Stimulated activated naive B cell treated with anti-CD40 and anti-IgM and Interleukin-4, amounts not matched to agents 10 μg/mL and 1 μg/mL and 100 μg/mL, for 72 hours (primary cell): Measurements from ENCODE around the gene FAT2.
"Not testable (repeated sequence)": the region's sequence is repeated elsewhere in the genome, so short reads cannot be mapped to it uniquely, and the experiment has no call there.

Experiments used
- ATAC-seq, 2 donors: fragments of 150-1000 bp; cut with Tn5 transposase; replicated peaks; 2 replicates each; pipeline ENCODE4 v1.10.0; 2021; ENCODE audit warnings: moderate library complexity in 1 of 2
- DNase-seq: peaks from one replicate; pipeline ENCODE4 v3.0.0; 2021
- H3K27ac Mint-ChIP-seq: one replicate; pipeline ENCODE4 v1.8.0; 2022; ENCODE audit warnings: mild to moderate bottlenecking, mixed read lengths
- H3K27me3 Mint-ChIP-seq, 2 donors: one replicate each; pipeline ENCODE4 v1.8.0; 2022; ENCODE audit warnings: mixed read lengths in 2 of 2
- H3K36me3 Mint-ChIP-seq, 2 donors: one replicate each; pipeline ENCODE4 v1.8.0; 2022; ENCODE audit warnings: mixed read lengths in 2 of 2, mild to moderate bottlenecking in 1 of 2
- H3K4me1 Mint-ChIP-seq, 2 donors: one replicate each; pipeline ENCODE4 v1.8.0; 2022; ENCODE audit warnings: mixed read lengths in 2 of 2, mild to moderate bottlenecking in 1 of 2
- H3K4me3 Mint-ChIP-seq, 2 donors: one replicate each; pipeline ENCODE4 v1.8.0; 2022; ENCODE audit warnings: mild to moderate bottlenecking in 2 of 2, mixed read lengths in 2 of 2, moderate library complexity in 1 of 2
- H3K9me3 Mint-ChIP-seq, 2 donors: one replicate each; pipeline ENCODE4 v1.8.0; 2022; ENCODE audit warnings: mixed read lengths in 2 of 2, mild to moderate bottlenecking in 1 of 2

FAT2 gene

DNA sequence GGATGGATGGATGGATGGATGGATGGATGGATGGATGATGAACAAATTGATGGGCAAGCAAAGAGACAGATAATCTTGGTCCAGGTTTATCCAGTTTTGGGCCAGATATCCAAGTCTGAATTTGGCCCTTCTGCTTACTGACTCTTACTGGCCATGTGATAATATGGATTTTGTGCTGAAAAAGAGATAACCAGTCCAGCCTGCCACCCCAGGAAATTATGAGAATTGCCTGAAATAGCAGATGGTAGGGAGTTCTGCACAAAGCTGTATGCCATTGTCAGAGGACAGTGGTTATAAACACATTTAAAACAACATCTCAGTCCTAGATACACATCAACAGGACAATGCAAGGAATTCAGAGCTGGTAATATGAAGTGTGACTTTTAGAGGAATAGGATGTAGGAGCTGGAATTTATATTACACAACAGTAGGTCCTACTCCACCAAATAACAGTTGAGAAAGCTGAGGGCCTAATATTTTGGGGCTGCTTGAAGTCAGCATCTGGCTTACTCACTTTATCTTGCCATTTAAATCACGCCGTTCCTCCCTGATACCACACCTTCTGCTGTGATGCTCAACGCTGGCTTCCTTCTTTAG lies 9.0 kb upstream of the FAT2 start:
- no peaks in the 10 kb centered on the region for H3K4me1 Mint-ChIP-seq
- no peaks in the 10 kb centered on the region for H3K36me3 Mint-ChIP-seq
- peaks cover 24 to 44% of the 10 kb centered on the region in 2 donors for H3K27me3 Mint-ChIP-seq
- no peak overlapping the region for H3K27ac Mint-ChIP-seq
- no peaks in the 10 kb centered on the region for H3K9me3 Mint-ChIP-seq
- no peak overlapping the region for H3K4me3 Mint-ChIP-seq
- DNase-seq: no peak
- no peak for ATAC-seq

DNA sequence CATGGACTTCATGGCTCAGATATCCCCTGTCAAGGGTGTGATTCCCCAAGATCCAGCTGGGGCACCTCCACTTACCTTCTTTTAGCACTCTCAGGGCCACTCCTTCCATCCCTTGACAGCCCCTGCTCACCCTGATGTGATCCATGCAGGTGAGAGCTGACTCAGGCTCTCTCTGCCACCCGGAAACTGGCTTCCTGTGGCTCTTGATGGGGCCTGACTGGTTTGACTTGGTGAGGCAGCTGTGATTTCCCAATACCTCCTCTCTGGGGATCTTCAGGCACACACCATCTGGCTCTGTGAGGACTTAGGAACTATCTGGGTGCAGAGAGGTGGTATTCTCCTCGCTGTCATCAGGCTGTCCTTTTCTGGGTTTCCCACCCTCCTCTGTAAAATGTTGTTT lies 7.9 kb upstream of the FAT2 start:
- H3K36me3 Mint-ChIP-seq: no peaks in the 10 kb centered on the region
- no peak overlapping the region for H3K27ac Mint-ChIP-seq
- ATAC-seq (no peak), DNase-seq (no peak)
- no peaks in the 10 kb centered on the region for H3K9me3 Mint-ChIP-seq
- H3K4me3 Mint-ChIP-seq: no peak overlapping the region
- peaks cover 18 to 34% of the 10 kb centered on the region in 2 donors for H3K27me3 Mint-ChIP-seq
- H3K4me1 Mint-ChIP-seq: no peaks in the 10 kb centered on the region

DNA sequence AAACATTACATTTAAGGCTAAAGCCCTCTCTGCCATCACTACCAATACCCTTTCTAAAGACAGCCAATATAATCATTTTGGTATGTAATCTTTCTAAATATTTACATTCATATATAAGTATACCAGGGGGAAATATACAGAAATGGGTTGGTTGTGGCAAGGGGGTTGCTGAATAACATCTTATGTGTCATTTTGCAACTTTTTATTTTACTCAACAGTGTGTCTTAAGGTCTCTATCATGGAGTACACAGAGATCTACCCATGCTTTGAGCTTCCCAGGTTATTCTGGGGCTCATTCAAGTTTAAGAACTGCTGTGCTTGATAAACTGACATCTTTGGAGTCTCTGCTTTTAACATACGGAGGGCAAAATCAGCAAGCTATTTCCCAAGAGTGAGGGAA lies 7.4 kb upstream of the FAT2 start:
- H3K27ac Mint-ChIP-seq: no peak overlapping the region
- H3K4me1 Mint-ChIP-seq: no peaks in the 10 kb centered on the region
- no peak for ATAC-seq
- H3K9me3 Mint-ChIP-seq: no peaks in the 10 kb centered on the region
- H3K27me3 Mint-ChIP-seq: peaks cover 14 to 29% of the 10 kb centered on the region in 2 donors
- no peak overlapping the region for H3K4me3 Mint-ChIP-seq
- H3K36me3 Mint-ChIP-seq: no peaks in the 10 kb centered on the region
- no peak for DNase-seq

DNA sequence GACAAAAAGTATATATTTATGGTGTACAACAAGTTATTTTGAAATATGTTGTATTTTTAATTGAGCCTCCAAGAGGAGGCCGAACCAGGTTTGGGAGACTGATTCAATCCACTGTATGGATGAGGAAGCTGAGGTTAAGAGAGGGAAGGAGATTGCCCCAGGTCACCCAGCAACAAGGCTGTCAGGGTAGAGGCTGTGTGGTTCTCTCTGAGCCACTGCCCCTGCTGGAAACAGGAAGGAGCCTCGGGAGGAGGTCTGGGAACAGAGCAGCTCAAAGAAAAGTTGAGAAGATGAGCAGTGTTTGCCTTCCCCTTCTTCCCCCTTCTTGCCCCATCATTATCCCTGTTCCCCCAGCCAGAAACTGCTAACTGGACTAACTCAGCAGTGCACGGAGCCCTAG lies 6.6 kb upstream of the FAT2 start:
- DNase-seq (no peak), ATAC-seq (no peak)
- Mint-ChIP-seq H3K4me1 (no peaks in the 10 kb centered on the region), H3K27me3 (peaks cover 10 to 23% of the 10 kb centered on the region in 2 donors), H3K36me3 (no peaks in the 10 kb centered on the region), H3K4me3 (no peak overlapping the region), H3K27ac (no peak overlapping the region), H3K9me3 (no peaks in the 10 kb centered on the region)

DNA sequence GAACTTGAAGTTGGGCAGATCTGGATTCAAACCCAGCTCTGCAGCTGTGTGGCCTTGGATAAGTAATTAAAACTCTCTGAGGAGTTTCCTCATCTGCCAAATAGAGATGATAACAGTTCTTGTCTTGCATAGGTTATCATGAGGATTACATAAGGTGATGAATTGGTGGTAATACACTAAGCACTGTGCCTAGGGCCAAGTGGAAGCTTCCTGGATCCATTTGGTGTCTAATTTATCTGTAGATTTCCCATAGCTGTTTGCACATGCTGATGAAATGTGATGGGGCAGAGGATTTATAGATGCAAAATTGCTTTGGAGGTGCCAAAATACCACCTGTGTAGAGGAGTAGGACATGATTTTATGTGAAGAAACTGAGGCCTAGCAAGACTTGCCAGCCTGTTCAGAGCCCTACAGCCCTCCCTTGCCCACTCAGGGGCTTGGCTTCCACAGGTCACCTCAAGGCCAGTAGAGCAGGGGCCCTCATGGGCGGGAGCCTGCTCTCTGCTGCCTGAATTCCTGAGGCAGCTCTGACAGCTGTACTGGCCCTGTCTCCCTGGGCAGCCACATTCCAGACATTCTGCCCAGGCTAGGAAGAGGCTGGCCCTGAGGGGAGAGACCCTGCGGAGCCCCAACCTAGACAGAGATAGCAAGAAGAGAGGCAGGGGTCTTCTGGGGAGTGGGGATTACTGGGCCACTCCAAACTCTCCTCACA lies 5.9 kb upstream of the FAT2 start:
- ATAC-seq (no peak), DNase-seq (no peak)
- Mint-ChIP-seq H3K27ac (no peak overlapping the region), H3K4me1 (no peaks in the 10 kb centered on the region), H3K36me3 (no peaks in the 10 kb centered on the region), H3K9me3 (no peaks in the 10 kb centered on the region), H3K4me3 (no peak overlapping the region), H3K27me3 (peaks cover 10 to 16% of the 10 kb centered on the region in 2 donors)

DNA sequence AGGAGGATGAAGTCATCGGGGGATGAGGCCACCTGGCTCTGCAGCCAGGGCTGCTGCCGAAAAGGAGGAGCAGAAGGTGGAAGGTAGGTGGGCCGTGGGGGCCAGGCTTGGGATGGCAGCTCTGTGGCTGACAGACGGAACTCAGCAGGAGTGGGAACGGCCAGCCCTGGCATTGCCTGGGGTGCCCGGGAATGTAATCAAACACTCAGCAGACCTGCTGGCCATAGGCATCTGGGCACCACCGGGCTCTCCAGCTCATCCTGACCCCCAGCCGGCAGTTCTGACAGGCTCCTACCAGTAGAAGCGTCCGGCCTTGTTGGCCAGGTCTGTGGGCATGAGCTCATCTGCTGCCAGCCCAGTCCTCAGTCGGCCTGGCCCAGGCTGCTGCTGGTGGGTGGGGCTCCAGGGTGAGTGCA lies 4.3 kb upstream of the FAT2 start:
- DNase-seq: no peak
- Mint-ChIP-seq H3K27me3 (peaks cover 10 to 15% of the 10 kb centered on the region in 2 donors), H3K4me3 (no peak overlapping the region), H3K27ac (no peak overlapping the region), H3K9me3 (no peaks in the 10 kb centered on the region), H3K4me1 (peaks cover 5% of the 10 kb centered on the region in 2 donors), H3K36me3 (no peaks in the 10 kb centered on the region)
- ATAC-seq: no peak

DNA sequence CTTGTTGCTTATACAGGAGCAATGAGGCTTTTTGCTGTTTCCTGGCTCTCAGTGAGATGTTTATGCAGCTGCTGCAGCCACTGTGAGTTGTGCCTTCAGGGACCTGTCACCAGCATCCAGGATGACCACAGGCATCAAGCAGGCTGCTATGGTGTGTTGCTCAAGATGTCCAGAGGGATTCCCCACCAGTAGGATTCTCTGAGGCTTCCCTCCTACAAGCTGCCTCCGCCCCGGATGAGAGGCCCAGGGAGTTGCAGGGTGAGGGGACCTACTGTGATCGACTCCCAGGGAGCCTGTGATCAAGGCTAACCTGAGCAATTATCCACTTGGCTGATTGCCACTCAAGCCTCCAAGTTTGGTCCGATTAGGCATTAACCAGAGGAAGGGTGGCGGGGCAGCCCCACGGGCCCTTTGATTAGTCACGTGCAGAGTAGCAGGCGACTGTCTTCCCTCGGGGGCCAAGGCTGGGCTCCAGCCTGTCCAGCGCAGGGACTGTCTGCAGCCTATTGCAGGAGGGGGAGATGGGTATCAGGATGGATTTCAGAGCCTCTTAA lies 1.8 kb upstream of the FAT2 start:
- Mint-ChIP-seq H3K36me3 (no peaks in the 10 kb centered on the region), H3K4me3 (no peak overlapping the region), H3K27ac (no peak overlapping the region), H3K27me3 (peaks cover 0 to 8% of the 10 kb centered on the region in 2 donors), H3K4me1 (peaks cover 9 to 13% of the 10 kb centered on the region in 2 donors), H3K9me3 (no peaks in the 10 kb centered on the region)
- DNase-seq (no peak), ATAC-seq (peak; percentile 48 to 63)

DNA sequence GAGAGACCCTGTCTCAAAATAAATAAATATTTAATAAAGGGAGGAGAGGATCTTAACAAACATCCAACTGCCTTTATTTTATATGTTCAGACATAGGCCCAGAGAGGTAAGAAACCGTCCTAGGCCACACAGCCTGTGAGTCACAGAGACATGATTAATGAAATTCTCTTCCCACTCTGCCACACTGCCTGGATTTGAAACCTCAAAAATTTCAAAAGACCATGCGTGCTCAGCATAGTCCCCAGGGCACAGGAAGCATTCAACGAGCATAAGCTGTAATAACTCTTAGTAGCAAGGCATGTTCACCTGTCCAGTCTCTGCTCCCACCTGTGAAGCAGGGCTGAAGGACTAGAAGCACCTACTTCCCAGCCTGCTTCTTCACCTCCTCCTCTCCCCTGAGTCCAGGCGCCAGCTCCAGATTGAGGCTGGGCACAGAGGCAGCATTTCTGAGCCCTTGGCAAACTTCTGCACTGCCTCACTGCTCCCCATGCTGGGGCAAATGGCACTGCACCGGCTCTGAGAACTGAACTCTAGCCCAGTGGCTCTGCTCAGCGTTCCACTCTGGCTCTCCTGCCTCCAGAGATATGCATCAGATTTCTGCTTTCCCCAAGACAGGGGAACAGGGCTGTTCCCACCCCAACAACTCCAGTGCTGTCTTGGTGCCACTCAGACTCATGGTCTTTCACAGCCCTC lies 1.1 kb downstream of the FAT2 start:
- peaks cover 0 to 6% of the 10 kb centered on the region in 2 donors for H3K27me3 Mint-ChIP-seq
- no peak overlapping the region for H3K4me3 Mint-ChIP-seq
- no peaks in the 10 kb centered on the region for H3K9me3 Mint-ChIP-seq
- no peak overlapping the region for H3K27ac Mint-ChIP-seq
- DNase-seq (no peak), ATAC-seq (no peak)
- H3K4me1 Mint-ChIP-seq: peaks cover 11 to 15% of the 10 kb centered on the region in 2 donors
- H3K36me3 Mint-ChIP-seq: no peaks in the 10 kb centered on the region

DNA sequence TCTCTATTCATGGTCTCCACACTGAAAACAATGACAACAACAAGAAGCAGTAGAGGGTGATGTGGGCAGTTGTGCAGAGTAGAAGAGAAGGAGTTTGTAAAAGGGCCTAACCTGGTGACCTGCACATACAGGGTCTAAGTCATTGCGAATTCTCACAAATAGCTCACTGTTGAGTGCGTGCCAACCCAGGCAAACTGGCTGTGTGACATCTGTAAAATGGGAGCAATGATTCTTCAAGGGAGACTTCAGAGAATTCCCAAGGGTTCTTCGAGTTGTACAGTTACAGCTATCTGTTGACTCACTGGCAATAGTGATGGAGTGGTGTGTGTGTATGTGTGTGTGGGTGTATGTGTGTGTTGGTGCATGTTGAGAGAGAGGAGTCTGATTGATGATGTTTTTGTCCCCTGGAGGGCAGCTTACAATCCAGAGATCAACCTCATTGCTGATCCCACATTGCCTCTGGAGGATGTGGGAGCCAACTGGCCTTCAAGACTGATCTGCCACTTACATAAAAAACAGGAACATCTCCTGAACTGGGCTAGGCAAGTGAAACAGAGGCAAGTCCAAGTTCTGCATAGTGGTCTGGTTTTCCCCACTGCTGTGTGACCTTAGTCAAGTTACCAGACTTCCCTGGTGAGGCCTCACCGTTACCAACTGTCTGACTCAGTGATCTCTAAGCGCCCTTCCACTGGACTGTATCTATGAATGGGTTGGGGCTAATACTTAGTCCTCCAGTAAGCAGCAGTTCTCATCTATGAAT lies 3.2 kb downstream of the FAT2 start:
- DNase-seq: no peak
- no peak overlapping the region for H3K4me3 Mint-ChIP-seq
- no peak overlapping the region for H3K27ac Mint-ChIP-seq
- peak; percentile 59 to 63 for ATAC-seq
- H3K27me3 Mint-ChIP-seq: peaks cover 0 to 4% of the 10 kb centered on the region in 2 donors
- no peaks in the 10 kb centered on the region for H3K9me3 Mint-ChIP-seq
- H3K4me1 Mint-ChIP-seq: peaks cover 11 to 15% of the 10 kb centered on the region in 2 donors
- H3K36me3 Mint-ChIP-seq: peaks cover 0 to 2% of the 10 kb centered on the region in 2 donors

DNA sequence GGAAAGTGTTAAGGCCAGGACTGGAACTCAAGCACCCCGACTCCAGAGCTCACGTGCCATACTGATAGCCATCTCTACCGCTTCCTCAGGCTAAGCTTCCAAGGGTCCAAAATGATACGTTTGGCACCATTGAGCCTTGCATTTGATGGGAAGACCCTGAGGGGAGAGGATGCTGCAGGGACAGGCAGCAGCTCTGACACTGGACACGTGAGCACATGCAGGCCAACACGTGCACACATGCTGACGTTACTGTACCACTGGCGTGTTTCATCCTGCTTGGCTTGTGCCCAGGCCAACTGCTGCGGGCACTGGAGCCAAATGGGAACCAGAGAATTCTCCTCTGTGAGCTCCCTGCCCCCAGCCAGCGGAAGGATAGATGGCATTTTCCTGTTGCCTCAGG lies 5.2 kb downstream of the FAT2 start:
- H3K9me3 Mint-ChIP-seq: no peaks in the 10 kb centered on the region

DNA sequence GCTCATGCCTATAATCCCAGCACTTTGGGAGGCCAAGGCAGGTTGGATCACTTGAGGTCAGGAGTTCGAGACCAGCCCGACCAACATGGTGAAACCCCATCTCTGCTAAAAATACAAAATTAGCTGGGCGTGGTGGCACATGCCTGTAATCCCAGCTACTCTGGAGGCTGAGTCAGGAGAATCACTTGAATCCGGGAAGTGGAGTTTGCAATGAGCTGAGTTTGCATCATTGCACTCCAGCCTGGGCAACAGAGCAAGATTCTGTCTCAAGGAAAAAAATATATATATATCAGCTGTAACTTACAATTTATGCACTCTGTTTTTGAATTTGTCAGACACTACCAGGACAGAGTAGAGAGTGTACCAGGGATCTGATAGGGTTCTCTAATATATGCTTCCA lies 5.8 kb downstream of the FAT2 start:
- not testable (repeated sequence) for H3K4me1 Mint-ChIP-seq

More for the DNA sequence above, 5.2 kb downstream of the FAT2 start:
- DNase-seq (no peak), ATAC-seq (no peak)
- Mint-ChIP-seq H3K27ac (no peak overlapping the region), H3K4me3 (no peak overlapping the region), H3K4me1 (peaks cover 6 to 9% of the 10 kb centered on the region in 2 donors), H3K36me3 (peaks cover 0 to 2% of the 10 kb centered on the region in 2 donors), H3K27me3 (peaks cover 0 to 2% of the 10 kb centered on the region in 2 donors)

DNA sequence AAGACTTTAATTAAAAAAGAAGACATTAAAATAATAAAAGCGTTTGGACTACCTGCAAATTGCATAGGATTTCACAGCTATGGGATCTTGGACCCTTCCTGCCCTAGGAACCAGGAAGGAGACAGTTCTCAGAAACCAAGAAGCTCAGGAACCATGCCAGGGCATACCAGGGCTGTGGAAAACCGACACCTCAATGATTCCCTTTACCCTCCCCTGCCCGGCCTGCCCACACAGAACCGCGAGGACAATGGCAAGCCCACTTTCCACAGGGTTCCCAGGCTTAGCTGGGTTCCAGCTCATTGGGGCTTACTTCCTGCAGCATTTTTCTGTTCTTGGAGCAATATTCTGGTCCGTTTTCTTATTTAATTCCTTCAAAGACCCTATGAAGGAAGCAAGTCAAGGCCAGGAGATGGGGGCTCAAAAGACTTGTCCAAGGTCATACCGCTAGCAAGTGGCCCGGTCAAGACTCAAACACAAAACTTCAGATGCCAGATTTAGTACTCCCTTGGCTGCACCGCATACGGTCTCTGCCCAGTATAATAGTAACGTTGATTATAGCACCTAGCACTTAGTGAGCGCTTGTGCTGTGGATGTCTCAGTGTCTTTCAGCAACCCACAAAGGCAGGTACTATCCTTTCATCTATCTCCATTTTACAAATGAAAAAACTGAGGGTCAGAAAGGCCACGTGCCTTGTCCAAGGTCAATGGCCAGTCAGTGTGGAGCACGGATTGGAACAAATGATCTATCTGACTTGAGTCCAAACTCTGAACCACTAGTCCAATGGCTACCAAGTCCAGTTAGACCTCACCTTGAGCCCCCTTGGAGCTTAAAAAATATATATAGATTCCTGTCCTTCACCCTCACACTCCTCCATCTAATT lies 6.8 kb downstream of the FAT2 start:
- H3K27ac Mint-ChIP-seq: no peak overlapping the region
- H3K36me3 Mint-ChIP-seq: peaks cover 0 to 2% of the 10 kb centered on the region in 2 donors
- H3K4me3 Mint-ChIP-seq: no peak overlapping the region
- no peaks in the 10 kb centered on the region for H3K27me3 Mint-ChIP-seq
- no peak for ATAC-seq
- DNase-seq: no peak
- H3K9me3 Mint-ChIP-seq: no peaks in the 10 kb centered on the region
- peaks cover 6 to 9% of the 10 kb centered on the region in 2 donors for H3K4me1 Mint-ChIP-seq

More for the DNA sequence above, 5.8 kb downstream of the FAT2 start:
- H3K27me3 Mint-ChIP-seq, H3K9me3 Mint-ChIP-seq, DNase-seq, H3K4me3 Mint-ChIP-seq, H3K36me3 Mint-ChIP-seq, ATAC-seq, H3K27ac Mint-ChIP-seq: not testable (repeated sequence)

DNA sequence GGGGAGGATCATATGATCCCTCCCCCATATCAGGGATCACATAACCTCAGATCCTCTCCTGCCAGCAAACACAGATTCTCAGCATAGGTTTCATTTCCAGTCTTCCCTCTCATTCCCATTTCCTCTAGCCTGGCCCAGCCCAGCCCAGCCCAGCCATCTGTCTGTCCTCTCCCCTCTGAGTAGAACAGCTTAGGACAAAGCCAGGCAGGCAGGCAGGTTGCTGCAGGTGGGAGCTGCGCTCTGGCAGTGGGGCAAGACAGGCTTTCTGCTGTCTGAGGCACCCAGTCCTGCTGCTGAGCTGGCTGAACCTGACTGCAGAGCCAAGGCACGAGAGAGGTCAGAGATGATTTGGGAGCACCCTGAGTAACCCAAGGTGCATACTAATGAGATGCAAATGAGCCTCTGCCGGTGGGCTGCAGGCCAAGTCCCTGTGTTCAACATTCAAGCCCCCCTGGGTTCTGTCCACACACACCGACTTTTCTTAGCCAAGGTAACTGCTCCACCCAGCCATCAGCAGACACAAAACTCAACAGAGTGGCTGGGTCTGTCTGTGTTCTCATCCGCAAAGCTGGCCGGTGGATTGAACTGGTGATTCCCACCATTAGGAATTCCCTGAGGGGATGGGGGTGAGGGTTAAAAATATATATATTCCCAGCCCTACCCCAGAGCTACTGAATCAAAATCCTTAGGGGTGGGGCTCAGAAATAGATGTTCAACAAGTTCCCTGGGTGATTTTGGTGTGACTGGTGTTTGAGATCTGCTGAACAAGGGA lies 9.1 kb downstream of the FAT2 start:
- Mint-ChIP-seq H3K27ac (no peak overlapping the region), H3K4me3 (no peak overlapping the region), H3K36me3 (peaks cover 0 to 2% of the 10 kb centered on the region in 2 donors), H3K27me3 (no peaks in the 10 kb centered on the region), H3K9me3 (no peaks in the 10 kb centered on the region), H3K4me1 (peaks cover 19 to 20% of the 10 kb centered on the region in 2 donors)
- ATAC-seq (no peak), DNase-seq (no peak)
